Measurements from ENCODE around the gene KSR1. TPM values are rescaled to one million over a fixed set of nuclear protein-coding genes. Genes with fewer than 3 reads are reported as not detected.

The KSR1 gene
- total RNA-seq, 1 donor from 2014 or later = 90.2 TPM

GRCh38 chr17:27525316-27525715, 69.1 kb downstream of the KSR1 start:
- Mint-ChIP-seq H3K36me3 (ENCODE audit: low read depth, unreplicated experiment) (peaks cover 14% of the 10 kb centered on the region), H3K4me1 (ENCODE audit: low read depth, unreplicated experiment) (peaks cover 46% of the 10 kb centered on the region), H3K27me3 (ENCODE audit: low read depth, unreplicated experiment) (no peaks in the 10 kb centered on the region), H3K27ac (ENCODE audit: unreplicated experiment) (no peak overlapping the region), H3K9me3 (ENCODE audit: unreplicated experiment) (no peaks in the 10 kb centered on the region), H3K4me3 (ENCODE audit: unreplicated experiment) (no peak overlapping the region)
- peaks cover 64% of the 10 kb centered on the region for H4K20me1 ChIP-seq (ENCODE audit: insufficient read depth, low read length)
- no peak overlapping the region for H3K9ac ChIP-seq (ENCODE audit: low read length)
- no peak for TF ChIP-seq EZH2 (IDR thresholded peaks at IDR 0.05; ENCODE audit: insufficient read depth, low read length)
- TF ChIP-seq, protein P1, sequence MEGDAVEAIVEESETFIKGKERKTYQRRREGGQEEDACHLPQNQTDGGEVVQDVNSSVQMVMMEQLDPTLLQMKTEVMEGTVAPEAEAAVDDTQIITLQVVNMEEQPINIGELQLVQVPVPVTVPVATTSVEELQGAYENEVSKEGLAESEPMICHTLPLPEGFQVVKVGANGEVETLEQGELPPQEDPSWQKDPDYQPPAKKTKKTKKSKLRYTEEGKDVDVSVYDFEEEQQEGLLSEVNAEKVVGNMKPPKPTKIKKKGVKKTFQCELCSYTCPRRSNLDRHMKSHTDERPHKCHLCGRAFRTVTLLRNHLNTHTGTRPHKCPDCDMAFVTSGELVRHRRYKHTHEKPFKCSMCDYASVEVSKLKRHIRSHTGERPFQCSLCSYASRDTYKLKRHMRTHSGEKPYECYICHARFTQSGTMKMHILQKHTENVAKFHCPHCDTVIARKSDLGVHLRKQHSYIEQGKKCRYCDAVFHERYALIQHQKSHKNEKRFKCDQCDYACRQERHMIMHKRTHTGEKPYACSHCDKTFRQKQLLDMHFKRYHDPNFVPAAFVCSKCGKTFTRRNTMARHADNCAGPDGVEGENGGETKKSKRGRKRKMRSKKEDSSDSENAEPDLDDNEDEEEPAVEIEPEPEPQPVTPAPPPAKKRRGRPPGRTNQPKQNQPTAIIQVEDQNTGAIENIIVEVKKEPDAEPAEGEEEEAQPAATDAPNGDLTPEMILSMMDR (IDR thresholded peaks at IDR 0.05; ENCODE audit: insufficient read depth, low read depth, low read length) = no peak
- H3K27ac ChIP-seq (ENCODE audit: low read depth, low read length) = no peak overlapping the region
- no peaks in the 10 kb centered on the region for H3K27me3 ChIP-seq (ENCODE audit: insufficient read depth, low read length)
- DNase-seq (ENCODE audit: low read depth) = no peak
- H3K4me3 ChIP-seq (ENCODE audit: insufficient read depth, low read depth, low read length) = no peak overlapping the region
- H3K9me3 ChIP-seq (ENCODE audit: insufficient read depth, low read depth, low read length) = no peaks in the 10 kb centered on the region
- H3K4me1 ChIP-seq (ENCODE audit: insufficient read depth, low read length) = peaks cover 8% of the 10 kb centered on the region
- no peak overlapping the region for H3K4me2 ChIP-seq (ENCODE audit: low read length)
- H3K36me3 ChIP-seq (ENCODE audit: insufficient read depth, low read length) = no peaks in the 10 kb centered on the region
- FAIRE-seq = no peak
- H3K79me2 ChIP-seq (ENCODE audit: insufficient read depth, low read length) = peaks cover 77% of the 10 kb centered on the region
- H2AFZ ChIP-seq (ENCODE audit: low read depth, low read length) = no peak overlapping the region

DNA sequence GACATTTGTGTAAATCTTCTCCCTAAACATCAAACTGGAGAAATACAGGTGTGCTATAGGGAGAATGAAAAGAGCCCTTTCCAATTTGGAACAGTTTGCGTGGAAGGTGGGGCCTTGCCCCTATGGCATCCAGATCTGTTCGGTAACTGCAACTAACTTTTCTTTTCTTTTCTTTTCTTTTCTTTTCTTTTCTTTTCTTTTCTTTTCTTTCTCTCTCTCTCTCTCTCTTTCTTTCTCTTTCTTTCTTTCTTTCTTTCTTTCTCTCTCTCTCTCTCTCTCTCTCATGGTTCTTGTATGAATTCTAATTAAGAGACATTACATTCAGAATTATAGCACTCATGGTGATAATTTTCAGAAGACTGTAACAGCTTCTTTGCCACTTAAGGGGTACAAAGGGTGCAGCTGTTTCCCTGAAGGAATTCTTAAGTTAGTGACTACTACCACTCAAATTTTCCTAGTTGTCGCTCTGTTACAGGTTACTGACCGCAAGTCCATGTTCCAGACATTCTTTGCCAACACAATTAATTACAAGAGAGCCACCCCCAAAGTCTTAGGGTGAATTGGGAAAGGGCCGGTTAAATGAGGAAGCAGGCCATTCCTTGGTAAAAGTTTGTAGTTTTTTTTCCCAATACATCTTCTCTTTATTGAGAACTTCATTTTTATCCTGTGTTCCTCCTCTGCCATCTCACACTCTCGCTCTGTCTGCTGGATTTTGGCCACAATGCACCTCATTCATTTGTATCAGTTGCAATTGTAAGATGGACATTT, 69.8 kb downstream of the KSR1 start:
- no peak overlapping the region for H3K4me3 ChIP-seq (ENCODE audit: insufficient read depth, low read depth, low read length)
- peaks cover 14% of the 10 kb centered on the region for H3K36me3 Mint-ChIP-seq (ENCODE audit: low read depth, unreplicated experiment)
- FAIRE-seq (no peak), DNase-seq (ENCODE audit: low read depth) (no peak)
- peaks cover 58% of the 10 kb centered on the region for H4K20me1 ChIP-seq (ENCODE audit: insufficient read depth, low read length)
- H3K27me3 Mint-ChIP-seq (ENCODE audit: low read depth, unreplicated experiment) = no peaks in the 10 kb centered on the region
- TF ChIP-seq, protein P1 (IDR thresholded peaks at IDR 0.05; ENCODE audit: insufficient read depth, low read depth, low read length) = no peak
- no peak for TF ChIP-seq EZH2 (IDR thresholded peaks at IDR 0.05; ENCODE audit: insufficient read depth, low read length)
- no peaks in the 10 kb centered on the region for H3K36me3 ChIP-seq (ENCODE audit: insufficient read depth, low read length)
- H3K4me3 Mint-ChIP-seq (ENCODE audit: unreplicated experiment) = no peak overlapping the region
- H3K27ac ChIP-seq (ENCODE audit: low read depth, low read length) = no peak overlapping the region
- peaks cover 8% of the 10 kb centered on the region for H3K4me1 ChIP-seq (ENCODE audit: insufficient read depth, low read length)
- no peak overlapping the region for H3K9ac ChIP-seq (ENCODE audit: low read length)
- peaks cover 50% of the 10 kb centered on the region for H3K4me1 Mint-ChIP-seq (ENCODE audit: low read depth, unreplicated experiment)
- no peaks in the 10 kb centered on the region for H3K27me3 ChIP-seq (ENCODE audit: insufficient read depth, low read length)
- H3K79me2 ChIP-seq (ENCODE audit: insufficient read depth, low read length) = peaks cover 77% of the 10 kb centered on the region
- H3K4me2 ChIP-seq (ENCODE audit: low read length) = peak overlapping the region; percentile 37
- H3K9me3 ChIP-seq (ENCODE audit: insufficient read depth, low read depth, low read length) = no peaks in the 10 kb centered on the region
- no peaks in the 10 kb centered on the region for H3K9me3 Mint-ChIP-seq (ENCODE audit: unreplicated experiment)
- H2AFZ ChIP-seq (ENCODE audit: low read depth, low read length) = no peak overlapping the region
- peak overlapping the region; percentile 41 for H3K27ac Mint-ChIP-seq (ENCODE audit: unreplicated experiment)

- Histone ChIP-seq H3K4me1 (ENCODE audit: insufficient read depth, low read length) (peaks cover 8% of the 10 kb centered on the region), H3K9me3 (ENCODE audit: insufficient read depth, low read depth, low read length) (no peaks in the 10 kb centered on the region), H3K4me3 (ENCODE audit: insufficient read depth, low read depth, low read length) (no peak overlapping the region), H3K36me3 (ENCODE audit: insufficient read depth, low read length) (no peaks in the 10 kb centered on the region), H4K20me1 (ENCODE audit: insufficient read depth, low read length) (peaks cover 56% of the 10 kb centered on the region), H3K79me2 (ENCODE audit: insufficient read depth, low read length) (peaks cover 77% of the 10 kb centered on the region), H3K9ac (ENCODE audit: low read length) (no peak overlapping the region), H2AFZ (ENCODE audit: low read depth, low read length) (no peak overlapping the region), H3K27me3 (ENCODE audit: insufficient read depth, low read length) (no peaks in the 10 kb centered on the region), H3K27ac (ENCODE audit: low read depth, low read length) (no peak overlapping the region), H3K4me2 (ENCODE audit: low read length) (peak overlapping the region; percentile 37)
- Mint-ChIP-seq H3K9me3 (ENCODE audit: unreplicated experiment) (no peaks in the 10 kb centered on the region), H3K4me3 (ENCODE audit: unreplicated experiment) (peak overlapping the region; percentile 36), H3K4me1 (ENCODE audit: low read depth, unreplicated experiment) (peaks cover 54% of the 10 kb centered on the region), H3K27ac (ENCODE audit: unreplicated experiment) (peak overlapping the region; percentile 41), H3K27me3 (ENCODE audit: low read depth, unreplicated experiment) (no peaks in the 10 kb centered on the region), H3K36me3 (ENCODE audit: low read depth, unreplicated experiment) (peaks cover 14% of the 10 kb centered on the region)
- peak; percentile 44 for DNase-seq (ENCODE audit: low read depth)
- no peak for TF ChIP-seq EZH2 (IDR thresholded peaks at IDR 0.05; ENCODE audit: insufficient read depth, low read length)
- TF ChIP-seq, protein P1 (IDR thresholded peaks at IDR 0.05; ENCODE audit: insufficient read depth, low read depth, low read length) = no peak
- FAIRE-seq = no peak
These were observed 70.4 kb downstream of the KSR1 start for GRCh38 chr17:27526604-27527002.
